ENCODE results near the gene ADGRG3.

- TF ChIP-seq, protein P1, sequence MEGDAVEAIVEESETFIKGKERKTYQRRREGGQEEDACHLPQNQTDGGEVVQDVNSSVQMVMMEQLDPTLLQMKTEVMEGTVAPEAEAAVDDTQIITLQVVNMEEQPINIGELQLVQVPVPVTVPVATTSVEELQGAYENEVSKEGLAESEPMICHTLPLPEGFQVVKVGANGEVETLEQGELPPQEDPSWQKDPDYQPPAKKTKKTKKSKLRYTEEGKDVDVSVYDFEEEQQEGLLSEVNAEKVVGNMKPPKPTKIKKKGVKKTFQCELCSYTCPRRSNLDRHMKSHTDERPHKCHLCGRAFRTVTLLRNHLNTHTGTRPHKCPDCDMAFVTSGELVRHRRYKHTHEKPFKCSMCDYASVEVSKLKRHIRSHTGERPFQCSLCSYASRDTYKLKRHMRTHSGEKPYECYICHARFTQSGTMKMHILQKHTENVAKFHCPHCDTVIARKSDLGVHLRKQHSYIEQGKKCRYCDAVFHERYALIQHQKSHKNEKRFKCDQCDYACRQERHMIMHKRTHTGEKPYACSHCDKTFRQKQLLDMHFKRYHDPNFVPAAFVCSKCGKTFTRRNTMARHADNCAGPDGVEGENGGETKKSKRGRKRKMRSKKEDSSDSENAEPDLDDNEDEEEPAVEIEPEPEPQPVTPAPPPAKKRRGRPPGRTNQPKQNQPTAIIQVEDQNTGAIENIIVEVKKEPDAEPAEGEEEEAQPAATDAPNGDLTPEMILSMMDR (IDR thresholded peaks at IDR 0.05): no peak
- TF ChIP-seq POLR2AphosphoS5 (IDR thresholded peaks at IDR 0.05) (no peak), POLR2A (IDR thresholded peaks at IDR 0.05) (no peak), EP300 (IDR thresholded peaks at IDR 0.05) (no peak)
These were observed 9.8 kb upstream of the ADGRG3 start for GRCh38 chr16:57658130-57658877.

Measured in stomach (tissue), 4 donors.